ENCODE data around the gene SNRPA.

The SNRPA gene

DNA sequence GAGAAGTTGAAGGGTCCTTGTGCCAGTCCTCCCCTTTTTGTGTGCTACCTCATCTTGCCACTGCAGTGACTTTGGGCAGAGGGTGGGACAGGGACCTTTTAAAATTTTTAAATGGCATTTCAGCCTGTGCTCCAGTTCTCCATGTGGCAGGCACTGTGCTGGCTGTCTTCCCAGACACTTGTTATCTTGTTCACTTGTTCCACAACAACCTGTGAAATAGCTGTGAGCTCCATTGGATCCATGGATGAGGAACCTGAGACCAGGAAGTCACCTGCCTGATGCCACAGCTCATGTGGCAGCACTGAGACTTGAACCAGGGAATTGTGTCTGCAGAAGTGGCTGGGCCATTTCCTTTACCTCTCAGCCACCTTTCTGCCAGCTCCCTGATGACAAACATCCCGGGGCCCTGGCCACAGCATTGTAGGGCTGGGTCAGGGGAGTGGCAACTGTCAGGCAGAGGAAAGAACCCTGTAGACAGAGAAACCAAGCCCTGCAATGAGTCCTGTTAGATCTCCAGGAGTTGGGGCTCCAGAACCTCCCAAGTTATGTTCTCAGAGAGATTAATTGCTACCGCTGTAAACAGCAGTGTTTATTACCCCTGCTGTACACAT, 54.4 kb downstream of the SNRPA start:
- H3K14ac ChIP-seq (ENCODE audit: low read length), result no peak overlapping the region
- H2AK5ac ChIP-seq (ENCODE audit: low read depth, low read length), result no peak overlapping the region
- H4K91ac ChIP-seq (ENCODE audit: low read depth, low read length, poor library complexity), result no peak overlapping the region
- no peak overlapping the region for H2BK12ac ChIP-seq (ENCODE audit: low read length)
- no peak overlapping the region for H4K8ac ChIP-seq (ENCODE audit: low read depth, low read length)
- H3K23ac ChIP-seq (ENCODE audit: low read depth, low read length, poor library complexity), result no peak overlapping the region
- H3K4ac ChIP-seq (ENCODE audit: low read length), result no peak overlapping the region
- no peak for DNase-seq (ENCODE audit: low spot score)
- H3K27ac ChIP-seq (replicated peaks; ENCODE audit: low read length), result no peak overlapping the region
- H2BK5ac ChIP-seq (ENCODE audit: low read length), result no peak overlapping the region
- H3K18ac ChIP-seq (ENCODE audit: low read length), result no peak overlapping the region
- peaks cover 33% of the 10 kb centered on the region for H3K79me1 ChIP-seq (ENCODE audit: low read depth, low read length)
- H3K36me3 ChIP-seq (replicated peaks in 1 of 2; ENCODE audit: control insufficient read depth in 2 of 2, insufficient read depth in 2 of 2, low read length in 2 of 2), result peaks cover 47 to 93% of the 10 kb centered on the region in 2 donors
- H2BK15ac ChIP-seq (ENCODE audit: low read length), result no peak overlapping the region
- H3K4me1 ChIP-seq (ENCODE audit: control insufficient read depth in 2 of 2, insufficient read depth in 1 of 2, low read depth in 1 of 2, low read length in 2 of 2), result peaks cover 45 to 59% of the 10 kb centered on the region in 2 donors
- no peak overlapping the region for H3K4me2 ChIP-seq (ENCODE audit: insufficient read depth, low read length, poor library complexity, severe bottlenecking)
- WGBS, 2 donors (ENCODE audit: extremely low coverage in 2 of 2, insufficient read length in 2 of 2, insufficient replicate concordance in 1 of 2), result no CpG with 5 or more reads among the region's 2 CpGs
- no peaks in the 10 kb centered on the region for H3K9me3 ChIP-seq (replicated peaks in 1 of 2; ENCODE audit: control insufficient read depth in 2 of 2, insufficient read depth in 1 of 2, low read depth in 1 of 2, low read length in 2 of 2)
- H3K27me3 ChIP-seq (ENCODE audit: control insufficient read depth in 3 of 3, insufficient read depth in 3 of 3, low read depth in 1 of 3, low read length in 3 of 3), result no peaks in the 10 kb centered on the region
- no peak overlapping the region for H2AFZ ChIP-seq (ENCODE audit: low read length)
- no peak overlapping the region for H3K9ac ChIP-seq (ENCODE audit: low read depth, low read length, poor library complexity)
- no peak overlapping the region for H3K4me3 ChIP-seq (ENCODE audit: low read length in 2 of 2)
- H2BK120ac ChIP-seq (ENCODE audit: low read depth, low read length), result no peak overlapping the region

- Histone ChIP-seq H4K91ac (ENCODE audit: low read depth, low read length, poor library complexity) (no peak overlapping the region), H4K8ac (ENCODE audit: low read depth, low read length) (no peak overlapping the region), H2BK5ac (ENCODE audit: low read length) (peak overlapping the region; percentile 42), H3K27ac (replicated peaks; ENCODE audit: low read length) (peak overlapping the region; percentile 61), H3K27me3 (ENCODE audit: control insufficient read depth in 3 of 3, insufficient read depth in 3 of 3, low read depth in 1 of 3, low read length in 3 of 3) (no peaks in the 10 kb centered on the region), H3K4me3 (ENCODE audit: low read length in 2 of 2) (peak overlapping the region; percentile 20), H3K4me2 (ENCODE audit: insufficient read depth, low read length, poor library complexity, severe bottlenecking) (peak overlapping the region; percentile 40), H3K4ac (ENCODE audit: low read length) (no peak overlapping the region), H2BK120ac (ENCODE audit: low read depth, low read length) (no peak overlapping the region), H3K18ac (ENCODE audit: low read length) (peak overlapping the region; percentile 82), H3K9ac (ENCODE audit: low read depth, low read length, poor library complexity) (peak overlapping the region; percentile 57), H3K9me3 (replicated peaks in 1 of 2; ENCODE audit: control insufficient read depth in 2 of 2, insufficient read depth in 1 of 2, low read depth in 1 of 2, low read length in 2 of 2) (no peaks in the 10 kb centered on the region), H3K36me3 (replicated peaks in 1 of 2; ENCODE audit: control insufficient read depth in 2 of 2, insufficient read depth in 2 of 2, low read length in 2 of 2) (peaks cover 36 to 80% of the 10 kb centered on the region in 2 donors), H2AFZ (ENCODE audit: low read length) (no peak overlapping the region), H3K79me1 (ENCODE audit: low read depth, low read length) (peaks cover 25% of the 10 kb centered on the region), H2BK12ac (ENCODE audit: low read length) (no peak overlapping the region), H2BK15ac (ENCODE audit: low read length) (no peak overlapping the region), H2AK5ac (ENCODE audit: low read depth, low read length) (peak overlapping the region; percentile 49), H3K14ac (ENCODE audit: low read length) (no peak overlapping the region), H3K4me1 (ENCODE audit: control insufficient read depth in 2 of 2, insufficient read depth in 1 of 2, low read depth in 1 of 2, low read length in 2 of 2) (peaks cover 36 to 53% of the 10 kb centered on the region in 2 donors), H3K23ac (ENCODE audit: low read depth, low read length, poor library complexity) (peak overlapping the region; percentile 46)
- WGBS, 2 donors (ENCODE audit: extremely low coverage in 2 of 2, insufficient read length in 2 of 2, insufficient replicate concordance in 1 of 2), result no CpG with 5 or more reads among the region's 26 CpGs
- DNase-seq (ENCODE audit: low spot score), result peak; percentile 96
These were observed 55.6 kb downstream of the SNRPA start for GRCh38 chr19:40806423-40807146.

DNA sequence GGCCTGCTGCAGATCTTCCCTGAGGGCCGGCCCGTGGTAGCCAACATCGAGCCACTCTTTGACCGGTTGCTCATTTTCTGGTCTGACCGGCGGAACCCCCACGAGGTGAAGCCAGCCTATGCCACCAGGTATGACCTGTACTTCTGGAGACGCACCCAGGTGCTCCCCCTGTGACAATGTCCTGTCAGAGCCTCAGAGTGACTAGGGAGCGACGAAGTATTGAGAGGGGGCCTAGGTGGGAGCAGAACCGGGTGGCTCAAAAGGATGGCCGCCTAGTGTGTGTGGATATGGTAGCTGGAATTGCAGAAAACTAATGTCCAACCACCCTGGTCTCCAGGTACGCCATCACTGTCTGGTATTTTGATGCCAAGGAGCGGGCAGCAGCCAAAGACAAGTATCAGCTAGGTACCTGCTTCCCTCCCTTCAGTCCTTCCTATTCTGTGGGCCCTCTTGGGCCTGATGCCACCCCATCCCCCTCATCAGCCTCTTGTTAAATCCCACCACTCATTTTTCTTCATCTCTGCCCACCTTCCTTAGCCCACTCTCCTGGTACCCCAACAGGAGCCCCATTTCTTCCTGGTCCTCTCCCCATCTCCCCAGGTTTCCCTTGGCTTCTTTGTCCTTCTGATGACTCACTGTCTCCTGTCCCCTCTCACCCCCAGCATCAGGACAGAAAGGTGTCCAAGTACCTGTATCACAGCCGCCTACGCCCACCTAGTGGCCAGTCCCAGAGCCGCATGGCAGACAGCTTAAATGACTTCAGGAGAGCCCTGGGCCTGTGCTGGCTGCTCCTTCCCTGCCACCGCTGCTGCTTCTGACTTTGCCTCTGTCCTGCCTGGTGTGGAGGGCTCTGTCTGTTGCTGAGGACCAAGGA, 56.4 kb downstream of the SNRPA start:
- Histone ChIP-seq H3K36me3 (replicated peaks in 1 of 2; ENCODE audit: control insufficient read depth in 2 of 2, insufficient read depth in 2 of 2, low read length in 2 of 2) (peaks cover 36 to 72% of the 10 kb centered on the region in 2 donors), H3K9me3 (replicated peaks in 1 of 2; ENCODE audit: control insufficient read depth in 2 of 2, insufficient read depth in 1 of 2, low read depth in 1 of 2, low read length in 2 of 2) (no peaks in the 10 kb centered on the region), H3K4me3 (ENCODE audit: low read length in 2 of 2) (no peak overlapping the region), H3K27me3 (ENCODE audit: control insufficient read depth in 3 of 3, insufficient read depth in 3 of 3, low read depth in 1 of 3, low read length in 3 of 3) (no peaks in the 10 kb centered on the region), H3K4ac (ENCODE audit: low read length) (no peak overlapping the region), H3K4me2 (ENCODE audit: insufficient read depth, low read length, poor library complexity, severe bottlenecking) (peak overlapping the region; percentile 40), H3K27ac (replicated peaks; ENCODE audit: low read length) (no peak overlapping the region), H2BK5ac (ENCODE audit: low read length) (no peak overlapping the region), H2BK120ac (ENCODE audit: low read depth, low read length) (no peak overlapping the region), H2BK15ac (ENCODE audit: low read length) (no peak overlapping the region), H2BK12ac (ENCODE audit: low read length) (peak overlapping the region; percentile 12), H3K79me1 (ENCODE audit: low read depth, low read length) (peaks cover 22% of the 10 kb centered on the region), H4K8ac (ENCODE audit: low read depth, low read length) (no peak overlapping the region), H3K23ac (ENCODE audit: low read depth, low read length, poor library complexity) (peak overlapping the region; percentile 29), H2AK5ac (ENCODE audit: low read depth, low read length) (peak overlapping the region; percentile 49), H3K9ac (ENCODE audit: low read depth, low read length, poor library complexity) (peak overlapping the region; percentile 18), H3K14ac (ENCODE audit: low read length) (peak overlapping the region; percentile 15), H2AFZ (ENCODE audit: low read length) (no peak overlapping the region), H3K4me1 (ENCODE audit: control insufficient read depth in 2 of 2, insufficient read depth in 1 of 2, low read depth in 1 of 2, low read length in 2 of 2) (peaks cover 36 to 47% of the 10 kb centered on the region in 2 donors), H4K91ac (ENCODE audit: low read depth, low read length, poor library complexity) (no peak overlapping the region), H3K18ac (ENCODE audit: low read length) (peak overlapping the region; percentile 82)
- WGBS, 2 donors (ENCODE audit: extremely low coverage in 2 of 2, insufficient read length in 2 of 2, insufficient replicate concordance in 1 of 2), result no CpG with 5 or more reads among the region's 18 CpGs
- no peak for DNase-seq (ENCODE audit: low spot score)

DNA sequence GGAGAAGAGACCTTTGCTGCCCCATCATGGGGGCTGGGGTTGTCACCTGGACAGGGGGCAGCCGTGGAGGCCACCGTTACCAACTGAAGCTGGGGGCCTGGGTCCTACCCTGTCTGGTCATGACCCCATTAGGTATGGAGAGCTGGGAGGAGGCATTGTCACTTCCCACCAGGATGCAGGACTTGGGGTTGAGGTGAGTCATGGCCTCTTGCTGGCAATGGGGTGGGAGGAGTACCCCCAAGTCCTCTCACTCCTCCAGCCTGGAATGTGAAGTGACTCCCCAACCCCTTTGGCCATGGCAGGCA, 57.0 kb downstream of the SNRPA start:
- H3K9me3 ChIP-seq (replicated peaks in 1 of 2; ENCODE audit: control insufficient read depth in 2 of 2, insufficient read depth in 1 of 2, low read depth in 1 of 2, low read length in 2 of 2), result no peaks in the 10 kb centered on the region
- no peak overlapping the region for H3K4me2 ChIP-seq (ENCODE audit: insufficient read depth, low read length, poor library complexity, severe bottlenecking)
- H2BK5ac ChIP-seq (ENCODE audit: low read length), result no peak overlapping the region
- H3K9ac ChIP-seq (ENCODE audit: low read depth, low read length, poor library complexity), result no peak overlapping the region
- peaks cover 18% of the 10 kb centered on the region for H3K79me1 ChIP-seq (ENCODE audit: low read depth, low read length)
- H3K27me3 ChIP-seq (ENCODE audit: control insufficient read depth in 3 of 3, insufficient read depth in 3 of 3, low read depth in 1 of 3, low read length in 3 of 3), result no peaks in the 10 kb centered on the region
- no peak overlapping the region for H2AFZ ChIP-seq (ENCODE audit: low read length)
- no peak overlapping the region for H3K4me3 ChIP-seq (ENCODE audit: low read length in 2 of 2)
- H2BK15ac ChIP-seq (ENCODE audit: low read length), result no peak overlapping the region
- no CpG with 5 or more reads among the region's 2 CpGs for WGBS, 2 donors (ENCODE audit: extremely low coverage in 2 of 2, insufficient read length in 2 of 2, insufficient replicate concordance in 1 of 2)
- H3K23ac ChIP-seq (ENCODE audit: low read depth, low read length, poor library complexity), result peak overlapping the region; percentile 29
- no peak overlapping the region for H2BK120ac ChIP-seq (ENCODE audit: low read depth, low read length)
- H3K18ac ChIP-seq (ENCODE audit: low read length), result no peak overlapping the region
- peaks cover 33 to 67% of the 10 kb centered on the region in 2 donors for H3K36me3 ChIP-seq (replicated peaks in 1 of 2; ENCODE audit: control insufficient read depth in 2 of 2, insufficient read depth in 2 of 2, low read length in 2 of 2)
- no peak for DNase-seq (ENCODE audit: low spot score)
- peak overlapping the region; percentile 12 for H2BK12ac ChIP-seq (ENCODE audit: low read length)
- peaks cover 32 to 42% of the 10 kb centered on the region in 2 donors for H3K4me1 ChIP-seq (ENCODE audit: control insufficient read depth in 2 of 2, insufficient read depth in 1 of 2, low read depth in 1 of 2, low read length in 2 of 2)
- H2AK5ac ChIP-seq (ENCODE audit: low read depth, low read length), result no peak overlapping the region
- no peak overlapping the region for H3K4ac ChIP-seq (ENCODE audit: low read length)
- no peak overlapping the region for H4K91ac ChIP-seq (ENCODE audit: low read depth, low read length, poor library complexity)
- H4K8ac ChIP-seq (ENCODE audit: low read depth, low read length), result no peak overlapping the region
- peak overlapping the region; percentile 15 for H3K14ac ChIP-seq (ENCODE audit: low read length)
- H3K27ac ChIP-seq (replicated peaks; ENCODE audit: low read length), result no peak overlapping the region

Measured in neuronal stem cell (in vitro differentiated cells).